GM18873 (cell line): Measurements from ENCODE around the gene CAPN12.

ENCODE experiments used
- ATAC-seq: cut with Tn5 transposase; IDR thresholded peaks from one replicate; pipeline ENCODE4 v1.9.1; 2021; ENCODE audit warnings: mild to moderate bottlenecking, moderate library complexity, moderate number of reproducible peaks; ENCODE audit not compliant: unreplicated experiment, low FRiP score

The CAPN12 gene

DNA sequence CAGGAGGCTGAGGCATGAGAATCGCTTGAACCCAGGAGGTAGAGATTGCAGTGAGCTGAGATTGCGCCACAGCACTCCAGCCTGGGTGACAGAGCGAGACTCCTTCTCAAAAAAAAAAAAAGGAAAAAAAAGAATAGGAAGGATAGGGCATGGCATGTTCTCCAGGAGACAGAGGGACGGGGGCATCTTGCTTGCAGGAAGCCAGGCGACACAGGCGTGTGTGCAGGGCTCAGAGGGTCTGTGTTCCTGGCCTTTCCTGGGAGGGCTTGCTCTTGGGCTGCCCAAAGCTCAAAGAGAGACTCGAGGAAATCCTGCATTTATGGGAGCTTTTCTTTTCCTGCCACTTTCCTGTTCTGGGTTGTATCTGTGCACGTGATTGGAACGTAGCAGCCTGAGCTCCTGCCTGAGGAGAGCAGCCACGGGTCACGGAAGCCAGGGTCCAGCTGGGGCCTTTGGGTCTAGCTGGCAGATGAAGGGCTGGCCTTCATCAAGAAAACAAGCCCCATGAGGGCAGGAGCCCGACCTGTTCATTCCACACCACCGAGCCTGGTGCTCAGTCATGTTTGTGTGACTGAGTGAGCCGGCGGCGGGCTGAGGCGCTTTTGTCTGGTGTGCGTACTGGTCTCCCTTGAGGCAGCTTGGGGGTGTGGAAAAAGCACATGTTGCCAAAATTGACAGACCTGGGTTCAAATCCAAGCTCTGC, 44.5 kb downstream of the CAPN12 start:
- no peak for ATAC-seq

DNA sequence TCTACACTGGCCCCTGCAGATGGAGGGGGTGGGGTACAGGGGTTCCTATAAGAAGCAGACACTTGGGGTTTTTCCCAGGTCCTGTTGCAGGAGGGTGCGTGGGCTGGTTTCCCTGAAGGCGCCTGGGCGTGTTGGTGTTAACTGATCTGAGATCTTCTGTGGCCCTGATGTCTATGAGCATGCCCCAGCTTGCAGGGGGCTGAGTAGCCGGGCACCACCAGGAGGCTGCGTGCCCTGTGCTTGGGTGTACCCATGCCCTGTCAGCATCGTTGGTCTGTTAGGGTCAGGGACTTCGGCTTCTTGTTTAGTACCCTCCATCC, 45.3 kb downstream of the CAPN12 start:
- no peak for ATAC-seq

DNA sequence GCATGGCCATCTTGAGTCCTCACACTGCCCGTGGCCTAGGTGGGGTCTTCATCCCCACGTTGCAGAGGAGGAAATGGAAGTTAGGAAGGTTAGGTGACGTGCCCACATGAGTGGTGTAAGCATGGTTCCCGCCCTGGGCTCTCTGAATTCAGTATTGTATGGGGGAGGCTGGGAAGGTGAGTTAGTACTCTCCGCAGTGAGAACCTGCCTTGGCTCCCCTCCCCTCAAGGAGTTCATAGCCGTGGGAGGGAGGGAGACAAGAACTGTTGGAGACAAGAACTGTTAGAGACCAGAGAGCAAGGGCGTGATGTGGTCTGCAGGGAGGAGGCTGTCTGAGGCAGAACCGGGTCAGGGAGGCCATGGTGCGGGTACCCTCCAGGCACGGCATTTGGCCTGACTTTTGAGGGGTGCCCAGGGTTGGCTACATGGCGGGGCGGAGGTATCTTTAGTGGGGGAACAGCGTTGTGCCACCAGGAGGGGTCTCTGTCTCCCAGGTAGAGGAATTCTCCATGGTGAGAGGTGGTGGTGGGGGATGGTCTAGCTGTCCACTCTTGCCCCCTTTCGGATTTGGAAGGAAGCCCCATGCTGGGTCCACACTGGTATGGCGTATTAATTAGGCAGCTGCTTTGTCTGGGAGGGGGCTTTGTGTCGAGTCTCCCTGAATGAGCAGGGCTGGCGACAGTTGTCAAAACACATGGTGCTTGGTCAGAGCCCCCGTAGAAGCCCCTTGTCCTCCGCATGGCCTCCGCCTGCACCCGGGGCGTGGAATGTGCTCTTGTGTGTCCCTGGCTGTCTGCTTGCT, 45.8 kb downstream of the CAPN12 start:
- ATAC-seq: no peak

DNA sequence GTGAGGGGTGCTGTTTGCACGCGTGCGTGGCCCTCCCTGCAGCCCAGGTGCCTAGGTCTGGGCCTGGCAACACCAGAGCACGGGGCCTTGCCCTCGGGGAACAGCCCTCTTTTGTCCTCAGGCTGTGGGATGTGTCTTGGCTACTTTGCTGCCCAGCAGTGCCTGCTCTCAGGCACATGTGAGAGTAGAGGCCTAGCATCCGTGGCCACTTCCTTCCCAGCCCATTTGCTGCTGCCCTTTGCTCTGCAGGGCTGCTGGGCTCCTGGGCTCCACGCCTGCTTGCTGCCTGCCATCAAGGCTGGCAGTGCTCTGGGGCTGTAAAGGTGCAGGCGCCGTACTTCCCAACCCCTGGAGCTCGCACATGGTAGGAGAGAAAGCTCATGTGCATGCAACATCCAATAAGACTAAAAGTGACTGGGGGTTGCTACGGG, 46.6 kb downstream of the CAPN12 start:
- no peak for ATAC-seq

DNA sequence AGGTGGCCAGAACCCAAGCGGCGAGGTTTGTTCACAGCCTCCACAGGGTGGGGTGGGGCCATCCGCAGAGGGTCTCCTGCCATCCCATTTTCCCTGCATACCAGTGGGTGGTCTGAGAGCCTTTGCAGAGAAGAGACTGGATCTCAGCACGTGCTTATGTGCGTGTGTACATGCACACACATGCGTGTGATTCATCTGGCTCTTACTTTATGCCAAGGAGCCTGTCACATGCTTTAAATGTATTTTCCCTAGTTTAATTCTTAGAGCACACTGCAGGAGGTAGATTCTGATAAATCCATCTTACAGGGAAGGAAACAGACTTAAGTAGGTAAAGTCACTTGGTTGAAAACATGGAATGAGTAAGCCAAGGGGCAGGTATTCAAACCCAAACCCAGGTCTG, 47.1 kb downstream of the CAPN12 start:
- ATAC-seq: no peak

DNA sequence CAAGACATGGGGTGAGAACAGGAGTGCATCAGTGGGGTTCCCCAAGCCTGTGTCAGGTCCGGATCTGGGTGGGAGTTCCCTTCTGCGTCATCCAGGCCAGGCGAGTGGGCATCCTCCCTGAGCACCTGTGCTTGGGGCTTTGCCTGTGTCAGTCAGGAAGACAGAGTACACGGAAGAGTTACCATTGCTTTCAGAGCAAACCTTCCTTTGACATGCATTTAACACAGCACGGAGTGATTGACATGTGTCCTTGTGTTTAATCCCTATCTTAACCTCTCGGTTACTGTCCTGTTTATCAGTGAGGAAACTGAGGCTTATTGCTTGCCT, 47.6 kb downstream of the CAPN12 start:
- no peak for ATAC-seq

DNA sequence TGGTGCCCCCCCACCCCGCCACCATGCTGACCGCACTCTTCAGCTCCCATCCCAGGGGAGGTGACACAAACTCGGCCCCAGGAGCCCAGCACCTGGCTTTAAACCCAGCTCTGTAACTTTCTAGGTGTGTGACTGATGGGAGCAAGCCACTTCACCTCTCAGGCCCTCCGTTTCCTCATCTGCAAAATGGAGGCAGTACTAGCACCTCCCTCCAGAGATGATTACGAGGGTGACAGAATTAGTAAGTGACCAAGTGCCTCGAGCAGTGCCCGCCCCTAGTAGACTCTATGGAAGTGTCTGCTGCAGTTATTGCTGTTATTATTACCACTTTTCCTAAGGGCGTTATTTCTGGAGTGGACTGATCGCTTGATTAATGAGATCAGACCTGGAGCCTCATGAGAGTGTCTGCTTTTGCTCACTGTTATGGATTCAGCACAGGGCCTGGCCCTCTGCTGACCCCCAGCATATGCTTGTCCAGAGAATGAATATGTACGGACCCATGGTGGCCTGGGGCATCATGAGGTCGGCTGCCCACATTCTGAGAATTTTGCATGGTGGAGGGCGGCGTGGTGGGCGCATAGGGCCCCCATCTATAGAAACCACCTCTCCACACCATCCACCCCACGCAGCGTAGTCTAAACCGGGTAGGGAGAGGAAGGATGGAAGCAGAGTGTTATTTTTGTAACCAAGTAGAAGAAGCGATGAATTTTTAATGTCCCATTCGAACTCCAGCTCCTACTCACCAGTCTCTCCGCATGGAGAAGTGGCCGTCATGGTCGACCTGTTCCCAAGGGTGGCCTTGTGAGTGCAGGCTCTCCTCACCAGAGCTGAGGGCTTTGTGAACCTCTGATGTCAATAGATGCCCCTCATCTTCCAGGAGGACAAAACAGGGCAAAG, 48.2 kb downstream of the CAPN12 start:
- ATAC-seq: no peak

DNA sequence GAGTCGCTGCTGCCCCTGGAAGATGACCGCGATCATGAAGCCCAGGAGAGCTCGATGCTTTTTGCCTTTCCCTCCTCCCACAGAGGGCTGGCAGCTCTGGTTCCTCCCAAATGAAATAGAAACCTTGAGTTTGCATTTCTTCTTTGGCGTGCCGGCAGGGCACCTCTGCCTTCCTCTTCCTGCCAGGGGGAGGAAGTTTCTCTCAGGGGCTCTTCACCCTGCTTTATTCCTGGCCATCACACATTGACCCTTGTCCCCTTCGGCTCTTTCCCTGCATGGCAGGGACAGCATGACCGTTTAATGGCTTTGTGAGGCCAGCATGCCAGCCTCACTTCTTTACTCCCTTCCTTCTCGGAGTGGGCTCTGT, 49.0 kb downstream of the CAPN12 start:
- no peak for ATAC-seq

DNA sequence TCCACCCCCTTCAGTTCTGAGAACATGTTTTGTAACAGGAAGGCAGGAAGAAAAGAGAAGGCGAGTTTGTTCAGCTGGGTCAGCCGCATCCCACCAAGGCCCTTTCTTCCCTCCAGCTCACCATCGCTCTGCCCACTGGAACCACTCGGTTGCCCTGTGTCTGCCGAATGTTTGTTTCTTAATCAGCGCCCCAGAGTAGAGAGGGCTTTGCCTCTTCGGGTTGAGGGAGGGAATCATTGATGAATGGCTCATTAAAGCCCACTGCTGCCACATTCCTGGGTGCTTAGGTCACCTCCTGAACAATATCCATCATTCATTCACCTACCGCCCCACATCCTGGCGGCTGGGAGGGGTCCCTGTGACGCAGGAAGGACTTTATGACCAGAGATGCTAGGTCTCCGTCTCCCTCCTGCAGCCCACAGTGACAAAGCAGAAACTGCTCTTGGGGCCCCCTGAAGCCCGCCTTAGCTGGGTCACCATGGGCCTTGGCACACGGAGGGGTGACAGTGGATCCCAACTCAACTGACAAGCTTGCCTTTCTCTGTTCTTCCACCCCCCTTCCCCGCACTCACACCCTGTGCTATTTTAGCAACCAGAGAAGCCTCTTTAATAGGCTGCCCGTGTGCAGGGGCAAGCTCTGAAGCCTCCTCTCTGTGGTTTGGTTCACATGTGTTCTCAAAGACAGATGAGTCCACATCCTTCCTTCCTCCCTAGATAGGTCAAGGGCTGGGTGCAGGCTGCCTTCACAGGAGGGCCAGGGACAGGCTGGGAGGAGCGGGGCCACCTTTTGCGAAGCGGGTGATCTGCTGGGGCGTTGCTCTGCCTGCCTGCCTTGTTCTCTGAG, 50.7 kb downstream of the CAPN12 start:
- no peak for ATAC-seq

DNA sequence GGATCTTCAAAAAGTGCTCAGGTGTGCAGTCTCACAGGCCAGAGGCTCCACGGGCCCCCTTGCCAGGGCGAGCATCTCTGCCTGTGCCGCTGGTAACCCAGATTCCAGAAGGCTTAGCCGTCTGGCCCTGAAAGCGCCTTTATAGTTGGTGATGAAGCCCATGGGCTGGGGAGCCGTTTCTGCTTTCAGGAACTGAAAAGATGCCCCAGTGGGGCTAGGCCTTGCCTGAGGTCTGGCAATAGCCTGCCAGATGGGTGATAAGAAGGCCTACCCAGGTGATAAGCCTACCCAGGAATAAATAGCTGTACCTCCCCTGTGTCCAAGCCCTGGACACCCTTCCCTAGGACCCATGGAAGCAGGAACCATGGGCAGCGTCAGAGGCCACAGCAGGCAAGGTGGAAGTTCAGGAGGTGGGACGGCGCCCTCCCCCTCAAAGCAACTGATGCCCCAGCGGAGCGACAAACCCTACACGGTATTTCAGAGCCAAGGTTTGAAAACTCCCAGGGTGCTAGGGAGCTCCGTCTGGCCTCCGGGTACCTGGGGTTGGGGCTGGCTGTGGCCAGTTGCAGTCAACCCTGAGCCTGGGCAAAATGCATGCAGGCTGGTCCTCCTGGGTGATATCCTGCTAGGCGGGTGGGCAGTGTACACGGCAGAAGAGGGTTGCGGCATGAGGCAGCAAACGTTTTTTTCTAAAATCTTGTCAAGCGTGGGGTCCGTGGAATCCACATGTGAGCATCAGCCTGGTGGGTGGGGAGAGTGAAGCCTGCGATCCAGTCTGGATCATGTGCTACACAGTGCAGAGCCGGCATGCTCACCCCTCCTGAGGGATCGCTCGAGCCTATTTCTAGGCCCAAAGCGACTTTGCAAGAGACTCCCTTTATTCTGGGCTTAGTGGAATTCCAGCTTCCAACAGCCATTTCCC, 51.6 kb downstream of the CAPN12 start:
- no peak for ATAC-seq

DNA sequence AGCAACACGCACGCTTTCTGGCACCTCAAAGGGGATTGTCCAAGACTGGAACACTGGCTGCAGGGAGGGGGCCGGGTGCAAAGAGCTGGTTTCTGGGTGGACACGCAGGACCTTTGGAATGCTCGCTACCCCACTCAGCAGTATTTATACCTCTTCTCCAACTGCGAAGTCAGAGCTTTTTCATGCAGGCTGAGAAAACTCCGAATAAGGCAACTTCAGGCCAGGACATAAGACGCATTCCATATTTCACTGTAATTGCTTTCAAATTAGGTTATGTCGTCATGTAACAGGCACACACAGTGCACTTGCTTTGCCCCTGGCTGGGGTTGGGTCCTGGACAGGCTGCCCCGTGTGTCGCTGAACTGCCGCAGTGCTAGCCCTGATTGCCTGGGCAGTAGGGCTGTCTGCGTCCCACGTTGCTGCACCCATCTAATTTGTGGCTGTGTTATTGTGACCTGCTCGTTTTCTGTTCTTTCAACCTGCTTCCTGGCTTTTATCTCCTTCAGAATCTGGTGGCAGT, 52.3 kb downstream of the CAPN12 start:
- ATAC-seq: no peak

DNA sequence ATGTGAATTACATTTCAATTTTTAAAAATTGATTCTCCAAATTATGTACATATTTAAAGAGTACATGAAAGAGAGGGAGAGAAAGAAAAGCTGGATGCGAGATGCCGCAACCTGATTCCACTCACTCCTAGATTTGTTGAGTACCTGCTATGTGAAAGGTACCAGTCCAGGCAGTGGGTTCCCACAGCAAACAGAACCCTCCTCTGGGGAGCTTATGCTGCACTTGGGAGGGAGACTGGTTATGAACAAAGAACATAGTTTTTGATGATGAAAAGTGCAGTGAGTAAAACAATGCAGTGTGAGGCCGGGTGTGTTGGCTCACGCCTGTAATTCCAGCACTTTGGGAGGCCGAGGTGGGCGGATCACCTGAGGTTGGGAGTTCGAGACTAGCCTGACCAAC, 53.4 kb downstream of the CAPN12 start:
- ATAC-seq: no peak

DNA sequence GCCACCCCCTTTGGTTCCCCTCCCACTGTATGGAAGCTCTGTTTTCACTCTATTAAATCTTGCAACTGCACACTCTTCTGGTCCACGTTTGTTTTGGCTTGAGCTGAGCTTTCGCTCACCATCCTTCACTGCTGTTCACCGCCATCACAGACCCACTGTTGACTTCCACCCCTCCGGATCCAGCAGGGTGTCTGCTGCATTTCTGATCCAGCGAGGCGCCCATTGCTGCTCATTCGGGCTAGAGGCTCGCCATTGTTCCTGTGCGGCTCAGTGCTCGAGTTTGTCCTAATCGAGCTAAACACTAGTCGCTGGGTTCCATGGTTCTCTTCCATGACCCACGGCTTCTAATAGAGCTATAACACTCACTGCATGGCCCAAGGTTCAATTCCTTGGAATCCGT, 54.1 kb downstream of the CAPN12 start:
- ATAC-seq: no peak

DNA sequence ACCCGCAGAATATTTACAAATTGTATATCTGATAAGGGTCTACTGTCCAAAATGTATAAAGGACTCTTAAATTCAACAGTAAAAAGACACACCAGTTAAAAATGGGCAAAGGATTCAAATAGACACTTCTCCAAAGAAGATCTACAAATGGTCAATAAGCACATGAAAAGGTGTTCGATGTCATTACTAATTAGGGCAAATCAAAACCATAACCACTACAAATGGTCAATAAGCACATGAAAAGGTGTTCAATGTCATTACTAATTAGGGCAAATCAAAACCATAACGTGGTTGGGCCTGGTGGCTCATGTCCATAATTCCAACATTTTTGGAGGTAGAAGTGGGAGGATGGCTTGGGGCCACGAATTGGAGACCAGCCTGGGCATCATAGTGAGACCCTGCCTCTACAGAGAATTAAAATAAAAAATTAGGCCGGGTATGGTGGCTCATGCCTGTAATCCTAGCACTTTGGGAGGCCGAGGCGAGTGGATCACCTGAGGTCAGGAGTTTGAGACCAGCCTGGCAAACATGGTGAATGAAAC, 56.4 kb downstream of the CAPN12 start:
- ATAC-seq: no peak

DNA sequence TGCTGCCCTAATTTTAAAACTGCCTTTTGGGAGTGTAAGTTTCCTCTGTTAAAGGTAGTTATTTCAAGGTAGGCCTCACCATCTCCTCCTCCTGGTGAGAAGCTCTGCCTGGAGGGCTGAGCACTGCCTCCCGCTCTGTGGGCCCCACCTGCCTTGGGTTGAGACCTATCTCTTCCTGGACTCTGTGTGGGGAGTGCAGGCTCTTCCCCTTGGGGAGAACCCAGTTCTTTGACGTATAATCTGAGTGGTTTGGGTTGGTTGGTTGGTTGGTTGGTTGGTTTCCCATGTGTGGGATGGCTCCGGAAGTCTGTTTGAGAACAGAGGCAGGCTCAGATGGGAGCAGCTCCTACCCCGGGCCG, 57.8 kb downstream of the CAPN12 start:
- no peak for ATAC-seq

DNA sequence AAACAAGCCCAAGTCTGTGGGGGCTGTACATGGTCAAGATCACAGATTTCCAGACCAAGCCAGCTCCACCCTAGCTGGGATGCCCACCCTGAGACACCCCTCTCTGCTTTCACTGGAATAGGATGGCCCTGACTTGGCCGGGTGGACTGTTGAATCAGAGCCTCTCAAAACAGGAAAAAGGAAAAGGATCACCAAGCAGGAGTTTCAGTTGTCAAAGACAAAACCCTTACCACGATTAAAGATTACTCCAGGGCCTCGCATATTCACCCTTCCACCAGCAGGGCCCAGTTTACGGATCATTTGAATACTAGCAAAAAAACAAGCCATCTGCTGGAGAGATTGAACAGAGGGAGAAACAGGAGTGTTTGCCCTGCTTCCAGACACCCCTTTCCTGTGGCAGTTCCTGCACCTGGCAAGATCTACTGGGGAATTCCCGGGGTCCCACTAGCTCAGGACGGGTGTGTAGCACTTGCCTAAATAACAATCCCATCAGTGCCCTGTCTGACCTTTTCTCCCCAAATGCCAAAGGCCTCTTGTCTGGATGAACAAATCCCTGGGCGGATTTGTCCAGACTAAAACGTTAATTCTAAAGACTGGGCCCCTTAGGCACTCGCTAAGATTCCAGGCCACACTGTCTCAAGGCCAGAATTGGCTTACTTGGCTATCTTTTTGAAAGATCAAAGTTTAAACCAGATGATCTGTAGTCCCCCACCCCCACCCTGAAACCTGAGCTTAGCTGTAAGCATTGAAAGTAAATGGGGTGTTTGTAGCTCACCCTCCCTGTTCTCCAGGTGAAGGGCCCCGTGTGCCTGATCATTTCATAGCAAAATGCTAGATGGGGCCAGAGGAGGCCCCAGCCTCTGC, 58.4 kb downstream of the CAPN12 start:
- no peak for ATAC-seq

DNA sequence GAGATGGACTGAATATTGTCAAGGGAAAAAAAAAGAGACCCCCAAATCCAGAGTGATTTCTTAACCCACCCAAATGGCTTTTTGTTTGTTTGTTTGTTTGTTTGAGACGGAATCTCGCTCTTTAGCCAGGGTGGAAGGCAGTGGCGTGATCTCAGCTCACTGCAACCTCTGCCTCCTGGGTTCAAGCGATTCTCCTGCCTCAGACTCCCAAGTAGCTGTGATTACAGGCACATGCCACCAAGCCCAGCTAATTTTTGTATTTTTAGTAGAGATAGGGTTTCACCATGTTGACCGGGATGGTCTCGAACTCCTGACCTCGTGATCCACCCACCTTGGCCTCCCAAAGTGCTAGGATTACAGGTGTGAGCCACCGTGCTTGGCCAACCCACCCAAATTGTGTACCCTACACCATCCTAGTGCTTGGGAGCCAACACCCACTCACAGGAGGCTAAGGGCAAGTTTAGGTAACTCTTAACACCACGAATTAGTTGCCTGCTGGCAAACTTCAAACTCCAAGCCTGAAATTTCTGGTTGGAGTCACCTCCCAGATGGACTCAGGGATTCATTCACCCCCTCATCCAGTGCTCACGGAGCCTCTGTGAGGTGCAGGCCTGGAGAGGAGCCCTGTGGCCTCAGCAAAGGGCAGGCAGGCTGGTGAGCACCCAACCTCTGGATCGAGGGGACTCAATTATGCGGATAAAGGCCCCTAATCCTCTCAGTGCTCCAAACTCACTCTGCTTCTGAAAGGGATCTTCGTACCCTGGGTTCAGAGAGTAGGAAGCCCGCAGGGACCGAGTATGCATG, 59.2 kb downstream of the CAPN12 start:
- no peak for ATAC-seq
